Stimulated activated CD8-positive, alpha-beta memory T cell treated with anti-CD3 and anti-CD28 coated beads, Interleukin-4, amount 100 ng/mL, for 1 hour (primary cell): ENCODE measurements around the gene LIX1L.

ENCODE experiments used
- DNase-seq, 2 donors: peaks; one replicate each; pipeline ENCODE4 v3.0.0-alpha.2; 2020; ENCODE audit warnings: low read depth in 2 of 2, low spot score in 1 of 2

LIX1L gene

GRCh38 chr1:145963265-145964019 lies 5.6 kb upstream of the LIX1L start:
- no peak for DNase-seq

- DNase-seq: no peak
Measured at GRCh38 chr1:145962157-145963102, 4.6 kb upstream of the LIX1L start.

DNA sequence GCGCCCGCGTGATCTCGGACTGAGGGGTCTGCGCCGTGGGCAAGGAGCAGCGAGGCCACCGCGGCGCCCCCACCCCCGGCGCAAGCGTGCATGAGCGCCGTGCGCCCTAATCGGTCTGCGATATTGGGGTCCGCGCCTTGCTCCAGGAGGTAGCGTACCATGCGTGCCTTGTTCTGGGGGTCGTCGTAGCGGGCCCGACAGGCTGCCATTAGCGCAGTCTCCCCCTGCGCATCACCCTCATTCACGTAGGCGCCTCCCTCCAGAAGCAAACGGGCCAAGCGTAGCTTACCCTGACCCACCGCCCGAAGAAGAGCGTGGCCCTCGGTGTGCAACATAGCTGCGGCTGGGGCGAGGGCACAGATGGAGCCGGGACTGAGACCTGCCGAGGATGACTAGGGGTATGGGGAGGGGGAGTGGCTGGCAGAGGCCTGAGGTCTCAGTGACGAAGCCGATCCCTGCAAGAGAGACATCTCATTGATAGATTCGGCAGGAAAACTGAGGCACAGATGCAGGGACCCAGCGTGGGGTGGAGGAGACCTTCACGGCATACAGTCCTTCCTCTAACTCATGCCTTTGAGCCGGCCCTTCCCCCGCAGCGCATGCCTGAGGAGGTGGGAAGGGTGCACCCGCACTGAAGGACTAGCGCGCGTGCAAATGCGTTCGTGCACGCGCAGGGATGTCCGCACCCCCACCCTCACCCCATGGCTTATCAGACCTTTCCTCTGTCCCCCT lies 3.8 kb upstream of the LIX1L start:
- no peak for DNase-seq

DNA sequence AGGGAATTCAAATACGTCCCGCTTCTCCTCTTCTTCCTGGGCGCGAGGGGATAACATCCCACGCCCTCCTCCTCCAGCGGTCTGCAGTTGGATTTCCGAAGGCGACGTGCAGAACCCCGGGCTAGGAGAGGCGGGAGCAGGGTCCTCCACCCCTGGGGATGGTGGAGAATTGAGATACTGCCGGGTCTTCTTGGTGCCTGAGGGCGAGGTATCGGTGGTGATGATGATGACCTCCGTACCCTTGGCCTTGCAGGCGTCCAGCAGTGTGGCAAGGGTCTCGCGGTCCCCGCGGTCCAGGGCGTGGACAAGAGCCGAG lies 3.2 kb upstream of the LIX1L start:
- DNase-seq: no peak

DNA sequence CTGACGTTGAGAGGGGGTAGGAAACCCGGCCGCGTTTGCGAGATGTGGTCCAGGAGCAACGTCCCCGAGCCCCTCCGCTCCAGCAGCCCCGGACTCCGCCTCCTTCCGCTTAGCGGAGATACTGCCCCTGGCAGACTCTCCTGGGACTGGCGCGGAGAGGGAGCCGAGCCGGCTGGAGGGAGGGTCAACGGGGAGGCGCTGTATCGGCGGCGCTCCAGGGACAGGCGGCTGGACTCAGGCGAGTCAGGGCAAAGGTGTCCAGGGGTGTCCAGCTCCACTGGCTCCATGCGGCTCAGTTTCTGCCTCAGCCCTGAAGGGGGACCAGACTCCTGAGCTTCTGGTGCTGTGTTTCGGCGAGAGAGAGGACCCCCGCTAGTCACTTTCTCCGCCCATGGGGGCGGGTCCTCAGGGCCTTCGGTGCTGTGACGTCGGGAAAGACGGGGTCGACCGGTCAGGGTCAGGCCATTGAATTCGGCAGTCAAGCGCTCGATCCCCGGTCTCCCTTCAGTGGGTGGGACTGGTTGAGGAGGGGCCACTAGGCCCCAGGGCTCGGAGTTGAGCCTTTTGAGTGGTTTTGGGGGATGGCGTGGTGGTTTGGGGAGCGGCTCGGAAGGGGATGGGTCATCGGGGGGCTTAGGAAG lies 2.8 kb upstream of the LIX1L start:
- no peak for DNase-seq

DNA sequence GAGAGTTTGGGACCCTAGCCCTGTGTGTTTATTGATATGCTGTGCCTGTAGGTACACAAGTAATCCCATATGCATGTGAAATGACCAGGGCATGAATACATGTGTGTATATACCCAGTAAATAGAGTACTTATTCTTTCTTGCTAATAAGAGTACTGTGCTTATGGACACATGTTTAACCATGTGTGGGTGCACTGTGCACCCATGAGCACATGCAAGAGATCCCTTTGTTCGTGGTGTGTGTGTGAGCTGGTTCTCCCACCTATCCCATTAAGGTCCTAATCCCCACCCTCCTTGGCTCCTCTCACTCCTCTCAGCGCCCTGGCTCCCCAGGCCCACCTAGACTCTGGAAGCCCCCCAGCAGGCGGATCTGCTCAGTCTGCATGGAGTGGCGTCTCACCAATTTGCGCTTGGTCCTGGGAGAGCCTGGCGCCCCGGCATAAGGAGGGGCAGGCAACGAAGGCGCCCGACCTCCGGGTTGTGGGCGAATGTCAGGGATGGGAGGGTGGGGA lies 2.2 kb upstream of the LIX1L start:
- no peak for DNase-seq

GRCh38 chr1:145959333-145959732 lies 1.5 kb upstream of the LIX1L start:
- DNase-seq: no peak

- DNase-seq: no peak
Measured at GRCh38 chr1:145958734-145959133, 917 bp upstream of the LIX1L start.

DNA sequence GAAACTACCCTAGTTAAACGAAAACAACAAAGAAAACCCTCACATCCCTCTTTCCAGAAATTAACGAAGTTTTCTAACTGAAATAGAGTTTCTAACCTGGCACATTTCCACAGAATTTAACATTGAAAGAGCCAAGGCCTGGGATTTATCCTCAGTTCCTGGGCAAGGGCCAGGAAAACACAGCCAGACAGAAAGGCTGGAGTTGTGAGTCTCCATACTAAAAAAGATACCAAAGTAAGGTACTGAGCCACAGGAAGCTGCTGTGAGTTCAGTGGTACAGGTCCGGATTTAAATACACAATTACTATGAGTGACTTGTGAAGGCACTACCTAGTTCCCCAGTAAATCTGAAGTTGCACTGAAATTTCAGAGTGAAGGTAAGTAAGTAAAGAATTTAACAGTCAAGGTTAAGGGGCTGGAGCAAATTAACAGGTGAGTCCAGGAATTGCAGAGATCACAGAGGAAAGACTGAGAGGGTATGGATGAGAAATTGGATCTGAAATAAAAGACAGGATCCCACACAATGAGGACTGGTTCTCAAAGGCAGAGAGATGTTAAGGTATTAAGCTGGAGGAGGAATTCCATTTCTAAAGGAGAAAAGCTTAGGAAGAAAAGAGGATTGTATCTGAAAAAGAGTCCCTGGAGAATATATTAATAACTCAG lies 905 bp downstream of the LIX1L start:
- no peak for DNase-seq

DNA sequence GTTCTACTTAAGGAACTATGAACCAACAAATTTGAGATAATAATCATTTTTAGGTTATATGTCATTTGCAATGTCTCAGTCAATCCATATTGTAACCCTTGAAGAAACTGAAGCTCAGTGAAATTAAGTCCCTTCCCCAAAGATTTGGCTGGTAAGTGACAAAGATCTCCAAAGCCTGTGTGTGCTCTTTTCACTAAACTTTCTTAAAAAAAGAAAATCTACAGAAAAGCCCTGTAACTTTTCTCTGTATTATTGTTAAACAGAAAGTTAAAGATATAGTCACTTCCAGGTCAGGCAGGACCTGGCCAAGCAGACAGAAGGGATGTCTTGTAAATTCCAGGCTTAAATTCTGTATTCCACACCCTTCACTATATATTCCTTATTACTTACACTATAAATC lies 1.5 kb downstream of the LIX1L start:
- no peak for DNase-seq

GRCh38 chr1:145955436-145955835 lies 2.4 kb downstream of the LIX1L start:
- no peak for DNase-seq

GRCh38 chr1:145953861-145954260 lies 4.0 kb downstream of the LIX1L start:
- DNase-seq: no peak

DNA sequence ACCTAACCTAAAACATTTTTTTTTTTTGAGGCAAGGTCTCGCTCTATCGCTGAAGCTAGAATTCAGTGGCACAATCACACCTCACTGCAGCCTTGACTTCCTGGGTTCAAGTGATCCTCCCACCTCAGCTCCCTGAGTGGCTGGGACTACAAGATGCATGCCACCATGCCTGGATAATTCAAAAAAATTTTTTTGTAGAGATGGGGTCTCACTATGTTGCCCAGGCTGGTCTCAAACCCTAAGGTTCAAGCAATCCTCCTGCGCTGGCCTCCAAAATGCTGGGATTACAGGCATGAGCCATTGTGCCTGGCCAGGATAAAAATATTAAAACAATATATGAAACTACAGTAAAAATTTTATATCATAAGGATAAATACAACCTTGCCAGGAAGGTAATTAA lies 4.9 kb downstream of the LIX1L start:
- no peak for DNase-seq

GRCh38 chr1:145951526-145951925 lies 6.3 kb downstream of the LIX1L start:
- DNase-seq: no peak

GRCh38 chr1:145949219-145949618 lies 8.6 kb downstream of the LIX1L start:
- DNase-seq: no peak

GRCh38 chr1:145947551-145947950 lies 10.3 kb downstream of the LIX1L start:
- no peak for DNase-seq

- no peak for DNase-seq
Measured at GRCh38 chr1:145946477-145946986, 11.3 kb downstream of the LIX1L start.

DNA sequence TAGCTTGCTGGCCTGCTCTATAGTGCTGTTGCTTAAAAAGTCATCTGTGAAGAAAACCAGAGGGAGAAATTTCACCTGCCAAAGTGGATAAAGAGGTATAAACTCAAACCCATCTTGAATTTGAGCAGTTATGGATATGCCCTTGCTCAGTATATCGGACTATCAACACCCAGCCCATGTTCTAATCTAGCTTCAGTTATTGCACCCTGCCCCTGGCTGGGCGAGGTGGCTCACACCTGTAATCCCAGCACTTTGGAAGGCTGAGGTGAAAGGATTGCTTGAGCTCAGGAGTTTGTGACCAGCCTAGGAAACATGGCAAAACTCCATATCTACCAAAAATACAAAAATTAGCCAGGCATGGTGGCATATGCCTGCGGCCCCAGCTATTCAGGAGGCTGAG lies 13.3 kb downstream of the LIX1L start:
- DNase-seq: no peak

- no peak for DNase-seq
Measured at GRCh38 chr1:145942871-145943270, 14.9 kb downstream of the LIX1L start.

- DNase-seq: no peak
Measured at GRCh38 chr1:145942405-145942804, 15.4 kb downstream of the LIX1L start.
